Measurements from ENCODE around the gene OR1A1. TPM values are rescaled to one million over a fixed set of nuclear protein-coding genes. Genes with fewer than 3 reads are reported as not detected.

Gene OR1A1
- total and polyA plus RNA-seq, 8 donors, result not detected

DNA sequence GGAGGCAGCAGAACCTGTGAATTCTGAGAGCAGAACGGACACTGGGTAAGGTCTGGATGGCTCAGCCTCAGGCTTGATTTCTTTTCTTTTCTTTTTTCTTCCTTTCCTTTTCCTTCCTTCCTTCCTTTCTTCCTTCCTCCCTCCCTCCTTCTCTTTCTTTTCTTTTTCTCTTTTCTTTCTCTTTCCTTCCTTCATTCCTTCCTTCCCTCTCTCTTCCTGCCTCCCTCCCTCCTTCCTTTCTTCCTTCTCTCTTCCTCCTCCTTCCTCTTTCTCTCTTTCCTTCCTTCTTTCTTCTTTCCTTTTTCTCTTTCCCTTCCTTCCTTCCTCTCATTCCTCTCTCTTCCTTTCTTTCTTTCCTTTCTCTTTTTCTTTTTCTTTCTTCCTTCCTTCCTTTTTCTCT, 52.7 kb downstream of the OR1A1 start:
- Histone ChIP-seq H3K4me1 (no peaks in the 10 kb centered on the region), H3K9me3 (peaks cover 0 to 2% (median 0%) of the 10 kb centered on the region in 4 donors), H3K27me3 (no peaks in the 10 kb centered on the region), H3K4me3 (no peak overlapping the region), H3K27ac (no peak overlapping the region), H3K36me3 (no peaks in the 10 kb centered on the region)
- TF ChIP-seq POLR2AphosphoS5 (IDR thresholded peaks at IDR 0.05) (no peak), POLR2A (IDR thresholded peaks at IDR 0.05) (no peak), EP300 (IDR thresholded peaks at IDR 0.05) (no peak)
- TF ChIP-seq, protein P1, sequence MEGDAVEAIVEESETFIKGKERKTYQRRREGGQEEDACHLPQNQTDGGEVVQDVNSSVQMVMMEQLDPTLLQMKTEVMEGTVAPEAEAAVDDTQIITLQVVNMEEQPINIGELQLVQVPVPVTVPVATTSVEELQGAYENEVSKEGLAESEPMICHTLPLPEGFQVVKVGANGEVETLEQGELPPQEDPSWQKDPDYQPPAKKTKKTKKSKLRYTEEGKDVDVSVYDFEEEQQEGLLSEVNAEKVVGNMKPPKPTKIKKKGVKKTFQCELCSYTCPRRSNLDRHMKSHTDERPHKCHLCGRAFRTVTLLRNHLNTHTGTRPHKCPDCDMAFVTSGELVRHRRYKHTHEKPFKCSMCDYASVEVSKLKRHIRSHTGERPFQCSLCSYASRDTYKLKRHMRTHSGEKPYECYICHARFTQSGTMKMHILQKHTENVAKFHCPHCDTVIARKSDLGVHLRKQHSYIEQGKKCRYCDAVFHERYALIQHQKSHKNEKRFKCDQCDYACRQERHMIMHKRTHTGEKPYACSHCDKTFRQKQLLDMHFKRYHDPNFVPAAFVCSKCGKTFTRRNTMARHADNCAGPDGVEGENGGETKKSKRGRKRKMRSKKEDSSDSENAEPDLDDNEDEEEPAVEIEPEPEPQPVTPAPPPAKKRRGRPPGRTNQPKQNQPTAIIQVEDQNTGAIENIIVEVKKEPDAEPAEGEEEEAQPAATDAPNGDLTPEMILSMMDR (IDR thresholded peaks at IDR 0.05), result no peak
- intact Hi-C loops (cut with DNase I; ENCODE audit: low total_unique reads), result no loop called here
- no peak for DNase-seq
- WGBS, 5 donors, result 72 to 90% (median 83%) methylated on average over 1 of the region's 1 CpG

DNA sequence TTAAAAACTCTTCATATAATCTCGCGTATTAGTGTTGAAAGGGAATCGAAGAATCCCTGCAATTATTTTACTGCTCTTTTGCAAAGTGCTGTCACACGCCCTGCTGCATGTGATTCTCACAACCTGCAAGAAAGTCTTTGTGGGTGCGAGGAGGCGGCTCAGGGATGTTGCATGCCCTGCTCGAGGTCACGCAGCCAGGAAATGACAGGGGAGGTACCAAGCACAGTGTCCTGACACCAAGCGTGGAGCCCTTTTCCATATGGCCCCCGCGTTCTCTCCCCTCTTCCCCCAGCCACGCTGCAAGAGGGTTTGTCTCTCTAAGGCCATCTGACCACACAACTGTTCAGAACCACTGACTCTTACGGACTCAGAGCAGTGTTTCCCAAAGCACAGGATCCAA, 53.1 kb downstream of the OR1A1 start:
- 75 to 83% (median 80%) methylated on average over 12 to 13 of the region's 13 CpGs for WGBS, 5 donors
- TF ChIP-seq EP300 (IDR thresholded peaks at IDR 0.05) (no peak), POLR2AphosphoS5 (IDR thresholded peaks at IDR 0.05) (no peak), POLR2A (IDR thresholded peaks at IDR 0.05) (no peak)
- TF ChIP-seq, protein P1 (IDR thresholded peaks at IDR 0.05), result no peak
- Histone ChIP-seq H3K27ac (no peak overlapping the region), H3K36me3 (no peaks in the 10 kb centered on the region), H3K4me1 (no peaks in the 10 kb centered on the region), H3K9me3 (no peaks in the 10 kb centered on the region), H3K27me3 (no peaks in the 10 kb centered on the region), H3K4me3 (no peak overlapping the region)
- intact Hi-C loops (cut with DNase I; ENCODE audit: low total_unique reads), result no loop called here
- DNase-seq, result no peak

Other genes starting within 250 kb of the OR1A1 start
- gene OR1D5, start 144.1 kb upstream of the OR1A1 start, total RNA-seq, result not detected
- gene OR1D5, start 144.1 kb upstream of the OR1A1 start, polyA plus RNA-seq, result not detected
- gene OR1D2, start 103.2 kb upstream of the OR1A1 start, total RNA-seq, result not detected
- not detected for gene OR1D2, start 103.2 kb upstream of the OR1A1 start, polyA plus RNA-seq
- gene OR1G1, start 80.1 kb upstream of the OR1A1 start, total RNA-seq, result not detected
- gene OR1G1, start 80.1 kb upstream of the OR1A1 start, polyA plus RNA-seq, result not detected
- not detected for gene OR1A2, start 10.1 kb upstream of the OR1A1 start, total RNA-seq
- gene OR1A2, start 10.1 kb upstream of the OR1A1 start, polyA plus RNA-seq, result not detected
- not detected for gene OR3A1, start 90.7 kb downstream of the OR1A1 start, total RNA-seq
- gene OR3A1, start 90.7 kb downstream of the OR1A1 start, polyA plus RNA-seq, result not detected
- gene OR3A2, start 178.6 kb downstream of the OR1A1 start, total RNA-seq, result not detected
- gene OR3A2, start 178.6 kb downstream of the OR1A1 start, polyA plus RNA-seq, result not detected
- not detected for gene OR1E1, start 190.7 kb downstream of the OR1A1 start, total RNA-seq
- gene OR1E1, start 190.7 kb downstream of the OR1A1 start, polyA plus RNA-seq, result not detected
- gene OR3A3, start 203.7 kb downstream of the OR1A1 start, total RNA-seq, result not detected
- not detected for gene OR3A3, start 203.7 kb downstream of the OR1A1 start, polyA plus RNA-seq
- gene OR1E2, start 226.2 kb downstream of the OR1A1 start, total RNA-seq, result not detected
- gene OR1E2, start 226.2 kb downstream of the OR1A1 start, polyA plus RNA-seq, result not detected